Muscle layer of duodenum (tissue), 2 donors: ENCODE data around the gene JPH4.

Experiments used
- H3K27ac ChIP-seq: one replicate; pipeline ENCODE4 v1.7.0; 2013; ENCODE audit warnings: mild to moderate bottlenecking, low read length
- H3K27me3 ChIP-seq: one replicate; pipeline ENCODE4 v1.7.0; 2013; ENCODE audit warnings: low read depth, mild to moderate bottlenecking, control low read depth, low read length
- H3K36me3 ChIP-seq, 2 donors: one replicate each; pipeline ENCODE4 v1.7.0; 2013; ENCODE audit warnings: low read length in 2 of 2, control low read depth in 1 of 2, mild to moderate bottlenecking in 1 of 2; ENCODE audit not compliant: insufficient read depth in 2 of 2, control insufficient read depth in 1 of 2
- H3K4me1 ChIP-seq, 2 donors: one replicate each; pipeline ENCODE4 v1.7.0; 2013; ENCODE audit warnings: low read length in 2 of 2, mild to moderate bottlenecking in 2 of 2, control low read depth in 1 of 2, moderate library complexity in 1 of 2; ENCODE audit not compliant: insufficient read depth in 2 of 2, control insufficient read depth in 1 of 2
- H3K4me3 ChIP-seq, 2 donors: one replicate each; pipeline ENCODE4 v1.7.0; 2013; ENCODE audit warnings: low read length in 2 of 2, low read depth in 1 of 2, mild to moderate bottlenecking in 1 of 2
- H3K9me3 ChIP-seq, 2 donors: one replicate each; pipeline ENCODE4 v1.7.0; 2013; ENCODE audit warnings: low read length in 2 of 2, control low read depth in 1 of 2, mild to moderate bottlenecking in 1 of 2; ENCODE audit not compliant: control insufficient read depth in 1 of 2
- donor health status: healthy.

The JPH4 gene

GRCh38 chr14:23578560-23579310 is at the start of gene JPH4:
TSS of gene JPH4 (minus strand) at chr14:23578790. CDS start at chr14:23577453, 1,337 bp downstream.
- H3K4me1 ChIP-seq, result peaks cover 0 to 34% of the 10 kb centered on the region in 2 donors
- no peak within 1 kb of the TSS for H3K27ac ChIP-seq
- H3K27me3 ChIP-seq, result peaks cover 14% of the 10 kb centered on the region
- no peaks in the 10 kb centered on the region for H3K36me3 ChIP-seq
- peak within 1 kb of the TSS; percentile 11 to 50 for H3K4me3 ChIP-seq
- no peaks in the 10 kb centered on the region for H3K9me3 ChIP-seq

- Histone ChIP-seq H3K4me1 (peaks cover 0 to 10% of the 10 kb centered on the region in 2 donors), H3K27ac (no peak overlapping the region), H3K9me3 (peaks cover 0 to 6% of the 10 kb centered on the region in 2 donors), H3K36me3 (no peaks in the 10 kb centered on the region), H3K27me3 (no peaks in the 10 kb centered on the region), H3K4me3 (no peak overlapping the region)
Measured at GRCh38 chr14:23627961-23628360, 49.4 kb upstream of the JPH4 start.

GRCh38 chr14:23626946-23627345 is 48.4 kb upstream of the JPH4 start:
- H3K27me3 ChIP-seq, result no peaks in the 10 kb centered on the region
- H3K4me1 ChIP-seq, result peaks cover 0 to 6% of the 10 kb centered on the region in 2 donors
- H3K27ac ChIP-seq, result no peak overlapping the region
- H3K36me3 ChIP-seq, result no peaks in the 10 kb centered on the region
- H3K9me3 ChIP-seq, result peaks cover 0 to 6% of the 10 kb centered on the region in 2 donors
- H3K4me3 ChIP-seq, result no peak overlapping the region

- Histone ChIP-seq H3K36me3 (no peaks in the 10 kb centered on the region), H3K4me1 (no peaks in the 10 kb centered on the region), H3K9me3 (peaks cover 0 to 6% of the 10 kb centered on the region in 2 donors), H3K4me3 (no peak overlapping the region), H3K27me3 (no peaks in the 10 kb centered on the region), H3K27ac (no peak overlapping the region)
Measured at GRCh38 chr14:23624830-23625404, 46.3 kb upstream of the JPH4 start.

- H3K27me3 ChIP-seq, result no peaks in the 10 kb centered on the region
- H3K27ac ChIP-seq, result no peak overlapping the region
- H3K36me3 ChIP-seq, result no peaks in the 10 kb centered on the region
- H3K9me3 ChIP-seq, result peaks cover 0 to 6% of the 10 kb centered on the region in 2 donors
- H3K4me3 ChIP-seq, result no peak overlapping the region
- no peaks in the 10 kb centered on the region for H3K4me1 ChIP-seq
Measured at GRCh38 chr14:23623962-23624361, 45.4 kb upstream of the JPH4 start.

- Histone ChIP-seq H3K36me3 (no peaks in the 10 kb centered on the region), H3K4me1 (no peaks in the 10 kb centered on the region), H3K27ac (no peak overlapping the region), H3K9me3 (peaks cover 0 to 6% of the 10 kb centered on the region in 2 donors), H3K4me3 (no peak overlapping the region), H3K27me3 (no peaks in the 10 kb centered on the region)
Measured at GRCh38 chr14:23622990-23623389, 44.4 kb upstream of the JPH4 start.

- Histone ChIP-seq H3K36me3 (no peaks in the 10 kb centered on the region), H3K4me1 (no peaks in the 10 kb centered on the region), H3K9me3 (peaks cover 0 to 6% of the 10 kb centered on the region in 2 donors), H3K27me3 (no peaks in the 10 kb centered on the region), H3K27ac (no peak overlapping the region), H3K4me3 (no peak overlapping the region)
Measured at GRCh38 chr14:23621932-23622730, 43.5 kb upstream of the JPH4 start.

GRCh38 chr14:23621204-23621931 is 42.8 kb upstream of the JPH4 start:
- no peak overlapping the region for H3K4me3 ChIP-seq
- H3K36me3 ChIP-seq, result no peaks in the 10 kb centered on the region
- no peaks in the 10 kb centered on the region for H3K27me3 ChIP-seq
- no peaks in the 10 kb centered on the region for H3K4me1 ChIP-seq
- peaks cover 0 to 6% of the 10 kb centered on the region in 2 donors for H3K9me3 ChIP-seq
- no peak overlapping the region for H3K27ac ChIP-seq

GRCh38 chr14:23620177-23620702 is 41.6 kb upstream of the JPH4 start:
- H3K9me3 ChIP-seq, result peaks cover 0 to 4% of the 10 kb centered on the region in 2 donors
- no peaks in the 10 kb centered on the region for H3K36me3 ChIP-seq
- H3K4me1 ChIP-seq, result no peaks in the 10 kb centered on the region
- no peaks in the 10 kb centered on the region for H3K27me3 ChIP-seq
- no peak overlapping the region for H3K4me3 ChIP-seq
- no peak overlapping the region for H3K27ac ChIP-seq

GRCh38 chr14:23618415-23618988 is 39.9 kb upstream of the JPH4 start:
- Histone ChIP-seq H3K4me1 (no peaks in the 10 kb centered on the region), H3K27ac (no peak overlapping the region), H3K4me3 (no peak overlapping the region), H3K9me3 (no peaks in the 10 kb centered on the region), H3K36me3 (no peaks in the 10 kb centered on the region), H3K27me3 (no peaks in the 10 kb centered on the region)
